ENCODE measurements around the gene HAUS5.

HAUS5 gene

DNA sequence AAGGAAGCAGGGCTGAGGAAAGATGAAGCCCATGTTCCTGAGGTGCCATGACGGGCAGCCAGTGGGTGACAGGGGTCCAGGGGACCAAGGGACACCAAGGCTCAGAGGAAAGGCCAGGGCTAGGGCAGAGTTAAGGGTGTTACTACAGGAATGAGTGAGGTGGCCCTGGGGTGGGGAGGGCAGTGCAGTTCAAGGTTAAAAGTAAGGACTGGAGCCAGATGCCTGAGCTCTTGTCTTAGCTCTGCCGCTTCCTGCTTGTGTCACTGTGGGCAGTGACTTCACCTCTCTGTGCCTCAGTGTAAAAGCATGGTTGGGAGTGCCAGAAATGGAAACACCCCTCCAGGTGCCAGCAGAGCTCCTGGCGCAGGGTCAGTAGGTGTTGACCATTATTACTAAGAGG lies 24.1 kb downstream of the HAUS5 start:
- TF ChIP-seq, protein P1, sequence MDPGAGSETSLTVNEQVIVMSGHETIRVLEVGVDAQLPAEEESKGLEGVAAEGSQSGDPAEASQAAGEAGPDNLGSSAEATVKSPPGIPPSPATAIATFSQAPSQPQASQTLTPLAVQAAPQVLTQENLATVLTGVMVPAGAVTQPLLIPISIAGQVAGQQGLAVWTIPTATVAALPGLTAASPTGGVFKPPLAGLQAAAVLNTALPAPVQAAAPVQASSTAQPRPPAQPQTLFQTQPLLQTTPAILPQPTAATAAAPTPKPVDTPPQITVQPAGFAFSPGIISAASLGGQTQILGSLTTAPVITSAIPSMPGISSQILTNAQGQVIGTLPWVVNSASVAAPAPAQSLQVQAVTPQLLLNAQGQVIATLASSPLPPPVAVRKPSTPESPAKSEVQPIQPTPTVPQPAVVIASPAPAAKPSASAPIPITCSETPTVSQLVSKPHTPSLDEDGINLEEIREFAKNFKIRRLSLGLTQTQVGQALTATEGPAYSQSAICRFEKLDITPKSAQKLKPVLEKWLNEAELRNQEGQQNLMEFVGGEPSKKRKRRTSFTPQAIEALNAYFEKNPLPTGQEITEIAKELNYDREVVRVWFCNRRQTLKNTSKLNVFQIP (CRISPR knock-in tag; IDR thresholded peaks at IDR 0.05; ENCODE audit: borderline replicate concordance, low read depth): no peak
- no peak for TF ChIP-seq TOX (CRISPR knock-in tag; IDR thresholded peaks at IDR 0.05; ENCODE audit: borderline replicate concordance)
- TF ChIP-seq, protein P2, sequence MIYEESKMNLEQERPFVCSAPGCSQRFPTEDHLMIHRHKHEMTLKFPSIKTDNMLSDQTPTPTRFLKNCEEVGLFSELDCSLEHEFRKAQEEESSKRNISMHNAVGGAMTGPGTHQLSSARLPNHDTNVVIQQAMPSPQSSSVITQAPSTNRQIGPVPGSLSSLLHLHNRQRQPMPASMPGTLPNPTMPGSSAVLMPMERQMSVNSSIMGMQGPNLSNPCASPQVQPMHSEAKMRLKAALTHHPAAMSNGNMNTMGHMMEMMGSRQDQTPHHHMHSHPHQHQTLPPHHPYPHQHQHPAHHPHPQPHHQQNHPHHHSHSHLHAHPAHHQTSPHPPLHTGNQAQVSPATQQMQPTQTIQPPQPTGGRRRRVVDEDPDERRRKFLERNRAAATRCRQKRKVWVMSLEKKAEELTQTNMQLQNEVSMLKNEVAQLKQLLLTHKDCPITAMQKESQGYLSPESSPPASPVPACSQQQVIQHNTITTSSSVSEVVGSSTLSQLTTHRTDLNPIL (CRISPR knock-in tag; IDR thresholded peaks at IDR 0.05; ENCODE audit: low read depth): no peak
- no peak for TF ChIP-seq ARNTL (CRISPR knock-in tag; IDR thresholded peaks at IDR 0.05; ENCODE audit: borderline replicate concordance, low read depth)
- TF ChIP-seq OSR1 (CRISPR knock-in tag; IDR thresholded peaks at IDR 0.05): no peak
- no peak for TF ChIP-seq ESRRG (CRISPR knock-in tag; IDR thresholded peaks at IDR 0.05)
- no peak for TF ChIP-seq ZFP3 (CRISPR knock-in tag; IDR thresholded peaks at IDR 0.05)
- no peak for TF ChIP-seq PPARA (CRISPR knock-in tag; IDR thresholded peaks at IDR 0.05; ENCODE audit: borderline replicate concordance)
- no peak for TF ChIP-seq TCF4 (CRISPR knock-in tag; IDR thresholded peaks at IDR 0.05; ENCODE audit: borderline replicate concordance)
- TF ChIP-seq ZC3H10 (CRISPR knock-in tag; IDR thresholded peaks at IDR 0.05): no peak
- TF ChIP-seq, protein P3, sequence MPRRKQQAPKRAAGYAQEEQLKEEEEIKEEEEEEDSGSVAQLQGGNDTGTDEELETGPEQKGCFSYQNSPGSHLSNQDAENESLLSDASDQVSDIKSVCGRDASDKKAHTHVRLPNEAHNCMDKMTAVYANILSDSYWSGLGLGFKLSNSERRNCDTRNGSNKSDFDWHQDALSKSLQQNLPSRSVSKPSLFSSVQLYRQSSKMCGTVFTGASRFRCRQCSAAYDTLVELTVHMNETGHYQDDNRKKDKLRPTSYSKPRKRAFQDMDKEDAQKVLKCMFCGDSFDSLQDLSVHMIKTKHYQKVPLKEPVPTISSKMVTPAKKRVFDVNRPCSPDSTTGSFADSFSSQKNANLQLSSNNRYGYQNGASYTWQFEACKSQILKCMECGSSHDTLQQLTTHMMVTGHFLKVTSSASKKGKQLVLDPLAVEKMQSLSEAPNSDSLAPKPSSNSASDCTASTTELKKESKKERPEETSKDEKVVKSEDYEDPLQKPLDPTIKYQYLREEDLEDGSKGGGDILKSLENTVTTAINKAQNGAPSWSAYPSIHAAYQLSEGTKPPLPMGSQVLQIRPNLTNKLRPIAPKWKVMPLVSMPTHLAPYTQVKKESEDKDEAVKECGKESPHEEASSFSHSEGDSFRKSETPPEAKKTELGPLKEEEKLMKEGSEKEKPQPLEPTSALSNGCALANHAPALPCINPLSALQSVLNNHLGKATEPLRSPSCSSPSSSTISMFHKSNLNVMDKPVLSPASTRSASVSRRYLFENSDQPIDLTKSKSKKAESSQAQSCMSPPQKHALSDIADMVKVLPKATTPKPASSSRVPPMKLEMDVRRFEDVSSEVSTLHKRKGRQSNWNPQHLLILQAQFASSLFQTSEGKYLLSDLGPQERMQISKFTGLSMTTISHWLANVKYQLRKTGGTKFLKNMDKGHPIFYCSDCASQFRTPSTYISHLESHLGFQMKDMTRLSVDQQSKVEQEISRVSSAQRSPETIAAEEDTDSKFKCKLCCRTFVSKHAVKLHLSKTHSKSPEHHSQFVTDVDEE (CRISPR knock-in tag; IDR thresholded peaks at IDR 0.05): no peak
- TF ChIP-seq BACH2 (CRISPR knock-in tag; IDR thresholded peaks at IDR 0.05; ENCODE audit: borderline replicate concordance): no peak
- TF ChIP-seq ZFP30 (CRISPR knock-in tag; IDR thresholded peaks at IDR 0.05): no peak
- TF ChIP-seq RARB (CRISPR knock-in tag; IDR thresholded peaks at IDR 0.05): no peak
- TF ChIP-seq CSDC2 (CRISPR knock-in tag; IDR thresholded peaks at IDR 0.05): no peak
- no peak for TF ChIP-seq ZNF8 (CRISPR knock-in tag; IDR thresholded peaks at IDR 0.05)
- no peak for TF ChIP-seq SNAI2 (CRISPR knock-in tag; IDR thresholded peaks at IDR 0.05)
- TF ChIP-seq, protein P4, sequence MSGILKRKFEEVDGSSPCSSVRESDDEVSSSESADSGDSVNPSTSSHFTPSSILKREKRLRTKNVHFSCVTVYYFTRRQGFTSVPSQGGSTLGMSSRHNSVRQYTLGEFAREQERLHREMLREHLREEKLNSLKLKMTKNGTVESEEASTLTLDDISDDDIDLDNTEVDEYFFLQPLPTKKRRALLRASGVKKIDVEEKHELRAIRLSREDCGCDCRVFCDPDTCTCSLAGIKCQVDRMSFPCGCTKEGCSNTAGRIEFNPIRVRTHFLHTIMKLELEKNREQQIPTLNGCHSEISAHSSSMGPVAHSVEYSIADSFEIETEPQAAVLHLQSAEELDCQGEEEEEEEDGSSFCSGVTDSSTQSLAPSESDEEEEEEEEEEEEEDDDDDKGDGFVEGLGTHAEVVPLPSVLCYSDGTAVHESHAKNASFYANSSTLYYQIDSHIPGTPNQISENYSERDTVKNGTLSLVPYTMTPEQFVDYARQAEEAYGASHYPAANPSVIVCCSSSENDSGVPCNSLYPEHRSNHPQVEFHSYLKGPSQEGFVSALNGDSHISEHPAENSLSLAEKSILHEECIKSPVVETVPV (CRISPR knock-in tag; IDR thresholded peaks at IDR 0.05): no peak
- no peak for TF ChIP-seq ISL1 (CRISPR knock-in tag; IDR thresholded peaks at IDR 0.05)
- TF ChIP-seq, protein P5, sequence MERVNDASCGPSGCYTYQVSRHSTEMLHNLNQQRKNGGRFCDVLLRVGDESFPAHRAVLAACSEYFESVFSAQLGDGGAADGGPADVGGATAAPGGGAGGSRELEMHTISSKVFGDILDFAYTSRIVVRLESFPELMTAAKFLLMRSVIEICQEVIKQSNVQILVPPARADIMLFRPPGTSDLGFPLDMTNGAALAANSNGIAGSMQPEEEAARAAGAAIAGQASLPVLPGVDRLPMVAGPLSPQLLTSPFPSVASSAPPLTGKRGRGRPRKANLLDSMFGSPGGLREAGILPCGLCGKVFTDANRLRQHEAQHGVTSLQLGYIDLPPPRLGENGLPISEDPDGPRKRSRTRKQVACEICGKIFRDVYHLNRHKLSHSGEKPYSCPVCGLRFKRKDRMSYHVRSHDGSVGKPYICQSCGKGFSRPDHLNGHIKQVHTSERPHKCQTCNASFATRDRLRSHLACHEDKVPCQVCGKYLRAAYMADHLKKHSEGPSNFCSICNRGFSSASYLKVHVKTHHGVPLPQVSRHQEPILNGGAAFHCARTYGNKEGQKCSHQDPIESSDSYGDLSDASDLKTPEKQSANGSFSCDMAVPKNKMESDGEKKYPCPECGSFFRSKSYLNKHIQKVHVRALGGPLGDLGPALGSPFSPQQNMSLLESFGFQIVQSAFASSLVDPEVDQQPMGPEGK (CRISPR knock-in tag; IDR thresholded peaks at IDR 0.05; ENCODE audit: borderline replicate concordance): no peak
- no peak for ATAC-seq

DNA sequence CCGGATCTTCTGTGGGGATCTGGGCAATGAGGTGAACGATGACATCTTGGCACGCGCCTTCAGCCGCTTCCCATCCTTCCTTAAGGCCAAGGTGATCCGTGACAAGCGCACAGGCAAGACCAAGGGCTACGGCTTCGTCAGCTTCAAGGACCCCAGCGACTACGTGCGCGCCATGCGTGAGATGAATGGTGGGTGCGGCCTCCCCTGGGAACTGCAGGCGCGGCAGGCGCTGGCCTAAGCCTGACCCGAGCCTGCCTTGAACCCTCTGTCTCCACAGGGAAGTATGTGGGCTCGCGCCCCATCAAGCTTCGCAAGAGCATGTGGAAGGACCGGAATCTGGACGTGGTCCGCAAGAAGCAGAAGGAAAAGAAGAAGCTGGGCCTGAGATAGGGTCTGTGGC lies 24.6 kb downstream of the HAUS5 start:
- no peak for ATAC-seq
- TF ChIP-seq OSR1 (CRISPR knock-in tag; IDR thresholded peaks at IDR 0.05) (no peak), BACH2 (CRISPR knock-in tag; IDR thresholded peaks at IDR 0.05; ENCODE audit: borderline replicate concordance) (no peak), PPARA (CRISPR knock-in tag; IDR thresholded peaks at IDR 0.05; ENCODE audit: borderline replicate concordance) (no peak), ZNF70 (CRISPR knock-in tag; IDR thresholded peaks at IDR 0.05) (no peak), RARB (CRISPR knock-in tag; IDR thresholded peaks at IDR 0.05) (no peak), ZNF8 (CRISPR knock-in tag; IDR thresholded peaks at IDR 0.05) (no peak), ARNTL (CRISPR knock-in tag; IDR thresholded peaks at IDR 0.05; ENCODE audit: borderline replicate concordance, low read depth) (no peak), TCF4 (CRISPR knock-in tag; IDR thresholded peaks at IDR 0.05; ENCODE audit: borderline replicate concordance) (no peak)
- TF ChIP-seq, protein P3 (CRISPR knock-in tag; IDR thresholded peaks at IDR 0.05): no peak
- TF ChIP-seq, protein P2 (CRISPR knock-in tag; IDR thresholded peaks at IDR 0.05; ENCODE audit: low read depth): no peak
- TF ChIP-seq, protein P5 (CRISPR knock-in tag; IDR thresholded peaks at IDR 0.05; ENCODE audit: borderline replicate concordance): no peak
- TF ChIP-seq, protein P4 (CRISPR knock-in tag; IDR thresholded peaks at IDR 0.05): no peak

Data from SK-N-SH treated with all-trans-retinoic acid at 6 μM for 48 hours (cell line).